Measurements from ENCODE around the gene LARGE1.

- no peak for TF ChIP-seq CTCF (IDR thresholded peaks at IDR 0.05)
- no peak for TF ChIP-seq EP300 (IDR thresholded peaks at IDR 0.05)
- no peak for TF ChIP-seq POLR2A (IDR thresholded peaks at IDR 0.05)
Observed at GRCh38 chr22:33927752-33928151, 7.5 kb upstream of the LARGE1 start.

All from tibial nerve (tissue), 4 donors.